Gastroesophageal sphincter (tissue), 4 donors: ENCODE measurements around the gene PPRC1. TPM values are rescaled to one million over a fixed set of nuclear protein-coding genes. Genes with fewer than 3 reads are reported as not detected.

ENCODE experiments used
- ATAC-seq: fragments of 150-250 bp; one replicate; pipeline ENCODE4 v1.9.1; 2016; ENCODE audit warnings: mild to moderate bottlenecking, moderate library complexity
- H3K27ac ChIP-seq, 4 donors: fragments of 200-600 bp; sonication (generic) in 3 of 4; 1 replicate in 3 of 4; 2 replicates in 1 of 4; pipeline ENCODE4 v1.5.1; 2016 to 2019
- H3K27me3 ChIP-seq: fragments of 200-600 bp; sonication (generic); one replicate; pipeline ENCODE4 v1.5.1; 2019
- H3K36me3 ChIP-seq, 2 donors: fragments of 200-600 bp; sonication (generic); one replicate each; pipeline ENCODE4 v1.5.1; 2019; ENCODE audit warnings: control low read depth in 1 of 2
- H3K4me1 ChIP-seq, 3 donors: fragments of 200-600 bp; sonication (generic); 1 replicate in 2 of 3; 2 replicates in 1 of 3; pipeline ENCODE4 v1.5.1; 2016 to 2019; ENCODE audit warnings: control low read depth in 2 of 3
- H3K4me3 ChIP-seq, 2 donors: fragments of 200-600 bp; sonication (generic); one replicate each; pipeline ENCODE4 v1.5.1; 2019; ENCODE audit warnings: mild to moderate bottlenecking in 1 of 2, moderate library complexity in 1 of 2
- H3K9me3 ChIP-seq, 3 donors: fragments of 200-600 bp; sonication (generic); one replicate each; pipeline ENCODE4 v1.5.1; 2017 to 2019; ENCODE audit warnings: control low read depth in 2 of 3
- CTCF ChIP-seq, 4 experiments: fragments of 200-600 bp in 2 of 4; fragments of 450-650 bp in 2 of 4; sonication (generic) in 1 of 4; IDR thresholded peaks; one replicate each; pipeline ENCODE4 v1.5.1; 2017 to 2019; ENCODE audit warnings: antibody characterized with exemption in 4 of 4, mild to moderate bottlenecking in 2 of 4, moderate library complexity in 2 of 4
- EP300 ChIP-seq: sonication (generic); formaldehyde crosslinking; IDR thresholded peaks from one replicate; pipeline ENCODE4 v1.6.1; 2017; ENCODE audit warnings: antibody characterized with exemption, mild to moderate bottlenecking
- POLR2A ChIP-seq, 2 donors: fragments of 450-650 bp; IDR thresholded peaks; one replicate each; pipeline ENCODE4 v1.6.1; 2017; ENCODE audit warnings: antibody characterized with exemption in 2 of 2, mild to moderate bottlenecking in 2 of 2, moderate library complexity in 1 of 2
- POLR2AphosphoS5 ChIP-seq: sonication (generic); formaldehyde crosslinking; IDR thresholded peaks from one replicate; pipeline ENCODE4 v1.6.1; 2017; ENCODE audit warnings: antibody characterized with exemption
- WGBS, 2 donors: methylation state at CpG; one replicate each; pipeline ENCODE4 v1.1.5; 2018; ENCODE audit warnings: low coverage in 1 of 2; 5-methylcytosine and 5-hydroxymethylcytosine counted together
- total RNA-seq, 4 donors: library from RNA; depleted of rRNA; stranded (reverse); fragments of >200 nt; gene quantifications; one replicate each; pipeline ENCODE4 v1.1.0, GENCODE V29; 2016

The PPRC1 gene
- total RNA-seq, 4 donors from 2014 or later = 13.4 to 31.4 (median 17.8) TPM

- TF ChIP-seq EP300 = no peak
- no peak for TF ChIP-seq CTCF (IDR thresholded peaks at IDR 0.05)
- TF ChIP-seq POLR2AphosphoS5 = no peak
- no peak for TF ChIP-seq POLR2A (IDR thresholded peaks at IDR 0.05)
- 34 to 40% methylated on average over 3 of the region's 3 CpGs for WGBS, 2 donors
- H3K4me3 ChIP-seq = no peak overlapping the region
- no peak for ATAC-seq
- peaks cover 0 to 11% (median 0%) of the 10 kb centered on the region in 3 donors for H3K4me1 ChIP-seq
- H3K36me3 ChIP-seq = no peaks in the 10 kb centered on the region
- no peaks in the 10 kb centered on the region for H3K9me3 ChIP-seq
- peaks cover 1% of the 10 kb centered on the region for H3K27me3 ChIP-seq
- no peak overlapping the region for H3K27ac ChIP-seq
Observed at GRCh38 chr10:102170602-102171001, 37.8 kb downstream of the PPRC1 start.

DNA sequence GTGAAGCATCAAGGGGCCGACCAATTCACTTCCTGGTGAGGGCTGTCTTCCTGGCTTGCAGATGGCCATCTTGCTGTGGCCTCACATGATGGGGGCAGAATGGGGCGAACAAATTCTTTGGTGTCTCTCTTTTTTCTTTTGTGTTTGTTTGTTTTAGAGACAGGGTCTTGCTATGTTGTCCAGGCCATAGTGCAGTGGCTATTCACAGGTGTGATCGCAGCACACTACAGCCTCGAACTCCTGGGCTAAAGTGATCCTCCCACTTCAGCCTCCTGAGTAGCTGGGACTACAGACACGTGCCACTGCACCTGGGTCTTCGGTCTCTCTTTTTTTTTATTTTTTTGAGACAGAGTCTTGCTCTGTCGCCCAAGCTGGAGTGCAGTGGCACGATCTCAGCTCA lies 39.4 kb downstream of the PPRC1 start:
- H3K36me3 ChIP-seq = no peaks in the 10 kb centered on the region
- H3K4me3 ChIP-seq = no peak overlapping the region
- no peak overlapping the region for H3K27ac ChIP-seq
- no peaks in the 10 kb centered on the region for H3K9me3 ChIP-seq
- ATAC-seq = no peak
- peaks cover 9% of the 10 kb centered on the region for H3K27me3 ChIP-seq
- TF ChIP-seq CTCF (IDR thresholded peaks at IDR 0.05) (no peak), POLR2A (IDR thresholded peaks at IDR 0.05) (no peak), EP300 (no peak)
- peaks cover 0 to 11% (median 0%) of the 10 kb centered on the region in 3 donors for H3K4me1 ChIP-seq
- 85% methylated on average over 8 of the region's 8 CpGs; no CpG with 5 or more reads in 1 of the 2 donors for WGBS, 2 donors

DNA sequence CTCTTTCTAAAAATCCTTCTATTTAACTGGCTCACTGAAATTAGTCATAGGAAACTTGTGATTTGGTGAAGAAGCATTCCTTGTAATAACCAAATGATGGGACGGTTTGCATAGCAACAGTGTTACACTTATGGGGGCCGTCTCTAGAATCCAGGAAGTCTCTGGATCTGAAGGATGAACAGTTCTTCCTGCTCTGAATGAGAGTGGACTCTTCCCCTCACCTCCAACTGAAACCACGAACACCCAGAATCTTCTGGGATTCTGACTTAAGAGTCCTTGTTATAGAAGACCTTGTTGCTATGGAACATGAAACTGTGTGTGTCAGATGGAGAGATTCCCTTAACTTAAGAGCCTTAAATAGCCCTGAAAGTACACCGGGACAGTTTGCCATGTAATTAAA lies 42.6 kb downstream of the PPRC1 start:
- H3K36me3 ChIP-seq = no peaks in the 10 kb centered on the region
- ATAC-seq = no peak
- H3K9me3 ChIP-seq = no peaks in the 10 kb centered on the region
- H3K27me3 ChIP-seq = peaks cover 30% of the 10 kb centered on the region
- H3K27ac ChIP-seq = no peak overlapping the region
- WGBS, 2 donors = 26 to 35% methylated on average over 4 of the region's 4 CpGs
- H3K4me3 ChIP-seq = no peak overlapping the region
- TF ChIP-seq CTCF (IDR thresholded peaks at IDR 0.05) (no peak), POLR2AphosphoS5 (no peak), EP300 (no peak), POLR2A (IDR thresholded peaks at IDR 0.05) (no peak)
- H3K4me1 ChIP-seq = no peaks in the 10 kb centered on the region

DNA sequence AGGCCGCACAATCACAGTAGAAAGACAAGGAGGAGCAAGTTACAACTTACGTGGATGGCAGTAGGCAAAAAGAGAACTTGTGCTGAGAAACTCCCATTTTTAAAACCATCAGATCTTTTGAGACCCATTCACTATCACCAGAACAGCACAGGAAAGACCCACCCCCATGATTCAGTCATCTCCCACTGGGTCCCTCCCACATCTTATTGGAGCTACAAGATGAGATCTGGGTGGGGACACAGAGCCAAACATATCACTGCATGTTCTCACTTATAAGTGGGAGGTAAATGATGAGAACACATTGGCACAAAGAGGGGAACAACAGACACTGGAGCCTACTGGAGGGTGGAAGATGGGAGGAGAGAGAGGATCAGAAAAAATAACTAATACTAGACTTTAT lies 51.8 kb downstream of the PPRC1 start:
- no peaks in the 10 kb centered on the region for H3K9me3 ChIP-seq
- peaks cover 2% of the 10 kb centered on the region for H3K27me3 ChIP-seq
- ATAC-seq = no peak
- 50 to 76% methylated on average over 1 to 2 of the region's 2 CpGs for WGBS, 2 donors
- no peak overlapping the region for H3K4me3 ChIP-seq
- peaks cover 0 to 5% (median 0%) of the 10 kb centered on the region in 3 donors for H3K4me1 ChIP-seq
- H3K36me3 ChIP-seq = no peaks in the 10 kb centered on the region
- TF ChIP-seq POLR2A (IDR thresholded peaks at IDR 0.05) (no peak), EP300 (no peak), CTCF (IDR thresholded peaks at IDR 0.05) (no peak), POLR2AphosphoS5 (no peak)
- no peak overlapping the region for H3K27ac ChIP-seq

GRCh38 chr10:102185272-102185671 lies 52.4 kb downstream of the PPRC1 start:
- Histone ChIP-seq H3K9me3 (no peaks in the 10 kb centered on the region), H3K4me1 (peaks cover 0 to 5% (median 0%) of the 10 kb centered on the region in 3 donors), H3K4me3 (no peak overlapping the region), H3K27ac (no peak overlapping the region), H3K27me3 (no peaks in the 10 kb centered on the region), H3K36me3 (no peaks in the 10 kb centered on the region)
- WGBS, 2 donors = 56 to 79% methylated on average over 2 of the region's 2 CpGs
- no peak for ATAC-seq
- TF ChIP-seq EP300 (no peak), CTCF (IDR thresholded peaks at IDR 0.05) (no peak), POLR2A (IDR thresholded peaks at IDR 0.05) (no peak), POLR2AphosphoS5 (no peak)
